ENCODE data around the gene ZNF407.

ZNF407 gene

DNA sequence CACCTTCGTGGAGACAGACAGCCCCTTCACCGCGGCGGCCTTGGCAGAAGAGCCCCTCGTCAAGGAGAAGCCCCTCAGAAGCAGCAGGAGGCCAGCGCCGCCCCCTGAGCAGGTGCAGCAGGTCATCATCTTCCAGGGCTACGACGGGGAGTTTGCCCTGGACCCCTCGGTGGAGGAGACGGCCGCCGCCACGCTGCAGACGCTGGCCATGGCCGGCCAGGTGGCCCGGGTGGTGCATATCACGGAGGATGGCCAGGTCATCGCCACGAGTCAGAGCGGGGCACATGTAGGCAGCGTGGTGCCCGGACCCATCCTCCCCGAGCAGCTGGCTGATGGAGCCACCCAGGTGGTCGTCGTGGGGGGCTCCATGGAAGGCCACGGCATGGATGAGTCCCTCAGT, 465.5 kb downstream of the ZNF407 start:
- DNase-seq = no peak

- DNase-seq = no peak
Measured at GRCh38 chr18:75063615-75064512, 466.2 kb downstream of the ZNF407 start.

- no peak for DNase-seq
Measured at GRCh38 chr18:75064513-75064905, 466.8 kb downstream of the ZNF407 start.

DNA sequence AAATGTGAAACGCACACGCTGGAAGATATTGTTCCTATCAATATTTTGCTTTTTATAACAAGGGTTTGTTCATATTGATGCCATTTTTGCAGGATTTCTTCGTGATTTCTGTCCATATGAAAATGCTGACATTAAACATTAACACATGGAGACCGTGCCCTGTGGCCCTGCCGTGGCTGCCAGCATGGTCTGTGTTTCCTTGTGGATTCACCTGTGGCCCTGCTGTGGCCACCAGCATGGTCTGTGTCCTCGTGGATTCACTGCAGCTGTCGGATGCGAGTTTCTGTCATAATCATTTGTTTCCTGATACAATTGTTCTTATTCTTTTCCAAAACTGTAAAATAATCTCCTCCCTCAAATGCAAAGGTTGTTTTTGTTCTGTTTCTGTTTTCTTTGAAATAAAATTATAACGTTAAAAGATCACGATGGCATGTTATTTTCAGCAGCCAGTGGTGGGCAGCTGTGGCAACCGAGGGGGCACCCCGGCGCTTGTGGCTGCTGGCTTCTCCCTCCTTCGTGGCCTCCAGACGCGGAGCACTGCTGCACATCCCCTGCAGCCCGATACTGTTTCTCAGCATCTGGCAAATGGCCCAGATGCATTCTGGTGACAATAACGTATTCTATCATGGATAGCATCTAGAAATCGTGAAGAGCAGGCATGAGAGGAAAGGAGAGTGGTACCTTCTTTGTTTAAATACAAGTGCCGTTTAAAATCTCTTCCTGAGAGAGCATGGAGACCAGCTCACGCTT, 467.8 kb downstream of the ZNF407 start:
- peak; percentile 18 for DNase-seq

- no peak for DNase-seq
Measured at GRCh38 chr18:75066021-75066880, 468.6 kb downstream of the ZNF407 start.

DNA sequence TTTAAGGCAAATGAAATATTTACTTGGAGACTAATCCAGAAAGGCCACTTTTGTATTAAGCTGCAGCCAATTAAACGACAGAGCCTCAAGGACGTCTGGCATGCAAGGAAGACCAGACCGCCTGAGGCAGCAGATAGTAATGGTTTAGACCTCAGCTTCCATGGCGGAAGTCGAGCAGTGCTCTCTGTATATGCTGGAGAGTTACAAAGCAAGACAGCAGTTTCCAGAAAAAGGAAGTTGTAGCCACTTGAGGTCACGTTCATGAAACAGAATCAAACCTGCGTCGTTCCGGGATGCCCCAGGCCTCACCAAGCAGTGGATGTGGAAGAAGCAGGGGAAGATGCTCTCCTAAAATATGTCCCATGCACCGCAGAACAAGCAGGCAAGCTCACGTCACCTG, 469.3 kb downstream of the ZNF407 start:
- DNase-seq = no peak

DNA sequence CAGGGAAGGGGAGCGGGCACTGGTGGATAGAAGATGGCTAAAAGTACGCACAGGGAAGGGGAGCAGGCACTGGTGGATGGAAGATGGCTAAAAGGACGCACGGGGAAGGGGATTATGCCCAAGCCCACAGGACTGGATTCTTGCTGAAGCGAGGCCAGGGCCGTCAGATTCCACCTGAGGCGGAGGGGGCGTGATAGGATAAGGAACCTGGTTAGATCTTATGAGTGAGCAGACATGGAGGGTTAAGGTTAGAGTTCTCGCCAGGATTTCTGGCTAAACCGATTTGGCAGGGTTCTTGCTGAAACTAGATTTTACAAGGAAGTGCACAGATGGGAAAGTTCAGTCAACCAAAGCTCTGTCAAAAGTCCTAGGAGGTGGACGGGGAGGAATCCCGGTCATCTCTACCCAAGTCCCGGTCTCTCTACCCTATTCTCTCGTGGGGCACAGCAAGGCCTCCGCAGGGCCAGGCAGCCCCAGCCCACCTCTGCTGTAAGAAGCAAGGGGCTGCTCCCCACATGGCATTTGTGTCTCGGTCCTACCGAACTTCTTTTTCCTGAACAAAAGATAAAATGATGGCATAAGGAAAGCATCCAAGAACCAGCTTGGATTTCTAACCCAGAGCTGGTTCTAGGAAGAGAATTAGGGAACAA, 470.5 kb downstream of the ZNF407 start:
- DNase-seq = no peak

GRCh38 chr18:75068682-75069435, 471.2 kb downstream of the ZNF407 start:
- DNase-seq = peak; percentile 6

GRCh38 chr18:75070235-75070624, 472.6 kb downstream of the ZNF407 start:
- DNase-seq = no peak

GRCh38 chr18:75070625-75071483, 473.2 kb downstream of the ZNF407 start:
- peak; percentile 81 for DNase-seq

GRCh38 chr18:75071484-75071785, 473.8 kb downstream of the ZNF407 start:
- no peak for DNase-seq

DNA sequence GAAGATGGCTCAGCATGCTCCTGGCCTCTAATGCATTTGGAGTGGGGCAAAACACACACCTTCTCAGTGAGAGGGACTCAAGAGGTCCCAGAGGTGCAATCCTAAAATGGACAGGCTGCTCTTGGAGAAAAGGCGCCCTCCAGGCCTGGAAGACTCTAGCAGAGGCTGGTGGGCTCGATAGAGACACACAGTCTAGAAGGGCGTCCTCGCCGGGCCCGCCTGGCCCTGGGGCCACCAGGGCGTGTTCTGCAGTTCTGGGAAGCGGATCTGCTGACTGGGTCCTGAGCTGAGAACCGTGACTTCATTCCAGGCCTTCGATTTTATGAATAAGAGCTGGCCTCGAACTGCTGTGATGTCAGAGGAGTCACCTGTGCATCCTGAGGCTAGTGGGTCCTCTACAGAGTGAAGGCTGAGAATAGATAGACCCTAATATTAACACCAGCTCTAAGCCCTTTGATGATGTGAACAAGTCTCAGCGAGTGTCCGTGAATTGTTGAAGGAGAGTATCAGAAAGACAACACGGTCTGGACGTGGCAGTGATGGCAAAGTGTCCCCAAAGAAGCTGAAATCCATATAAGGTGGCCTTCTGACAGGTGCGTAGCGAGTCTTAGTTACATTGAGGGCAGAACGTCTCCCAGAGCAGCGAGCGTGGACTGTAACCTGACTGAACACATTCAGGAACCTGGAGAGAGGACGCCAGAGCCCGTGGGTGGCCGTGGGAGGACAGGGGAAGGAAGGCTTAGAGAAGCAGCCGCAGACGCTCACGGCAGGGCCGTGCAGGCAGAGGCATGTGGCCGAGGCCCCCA, 474.4 kb downstream of the ZNF407 start:
- no peak for DNase-seq

DNA sequence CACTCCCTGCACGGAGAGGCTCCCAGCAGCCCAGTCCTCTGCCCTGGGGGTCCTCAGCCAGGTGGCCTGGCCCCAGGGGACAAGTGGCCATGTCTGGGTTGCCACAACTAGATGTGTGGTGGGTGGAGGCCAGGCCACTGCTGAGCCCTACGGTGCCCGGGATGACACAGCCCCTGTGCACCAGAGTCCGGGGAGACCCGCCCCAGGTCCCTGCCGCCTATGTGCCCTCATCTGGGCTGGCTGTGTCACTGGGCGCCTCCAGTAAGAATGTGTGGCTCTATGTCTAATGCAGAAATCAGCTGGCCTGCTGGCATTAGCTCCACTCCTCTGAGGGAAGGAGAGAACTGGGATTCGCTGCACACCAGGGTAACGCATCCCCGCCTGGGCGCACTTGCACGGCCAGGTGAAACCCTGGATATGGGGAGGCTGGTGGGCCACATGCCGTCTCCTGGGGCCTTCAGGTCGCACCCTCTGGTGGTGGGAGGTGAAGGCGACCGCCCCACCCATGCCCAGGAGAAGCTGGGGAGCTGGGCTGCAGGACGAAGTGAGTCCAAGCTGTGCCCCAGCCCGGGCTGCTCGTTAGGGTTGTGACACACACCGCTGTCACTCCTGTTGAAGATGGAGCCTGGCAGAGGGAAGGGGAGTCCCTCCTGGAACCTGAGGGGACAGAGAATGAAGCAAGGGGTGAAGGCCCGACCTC, 475.2 kb downstream of the ZNF407 start:
- DNase-seq = no peak

GRCh38 chr18:75073654-75074053, 476.0 kb downstream of the ZNF407 start:
- DNase-seq = no peak

- no peak for DNase-seq
Measured at GRCh38 chr18:75074196-75075015, 476.7 kb downstream of the ZNF407 start.

DNA sequence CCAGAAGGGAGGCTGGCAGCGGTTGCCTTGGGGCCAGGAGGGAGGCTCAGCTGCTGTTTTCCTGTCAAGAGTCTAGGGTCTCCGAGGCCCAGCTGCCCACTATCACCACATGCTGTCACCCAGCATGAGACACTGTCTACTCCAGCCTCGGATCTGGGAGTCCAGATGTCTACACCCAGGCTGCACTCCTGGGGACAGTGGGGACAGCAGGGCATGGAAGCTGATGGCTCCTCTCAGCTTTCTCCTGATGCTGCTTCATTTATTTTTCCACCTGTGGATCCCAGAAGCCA, 477.3 kb downstream of the ZNF407 start:
- DNase-seq = no peak

DNA sequence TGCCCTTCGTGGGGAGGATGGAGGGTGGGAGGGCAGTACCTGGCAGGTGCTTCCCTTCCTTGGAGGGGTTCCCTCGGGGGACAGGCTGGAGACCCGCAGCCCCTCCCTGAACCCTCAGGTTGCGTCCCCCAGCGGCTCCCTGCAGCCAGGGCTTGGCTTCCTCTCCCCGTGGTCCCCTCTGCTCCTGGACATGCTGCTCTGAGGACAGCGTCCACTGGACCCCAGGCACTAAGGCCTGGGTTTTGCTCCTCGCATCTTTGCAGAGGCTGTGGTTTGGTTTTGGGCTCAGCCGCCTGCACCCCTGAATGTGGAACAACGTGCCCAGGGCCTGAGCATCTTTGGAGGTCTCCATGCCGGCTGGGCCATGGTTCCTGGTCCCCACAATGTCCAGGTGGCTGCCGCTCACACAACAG, 477.8 kb downstream of the ZNF407 start:
- no peak for DNase-seq

GRCh38 chr18:75076286-75076685, 478.6 kb downstream of the ZNF407 start:
- no peak for DNase-seq

GRCh38 chr18:75081486-75081885, 483.8 kb downstream of the ZNF407 start:
- DNase-seq = no peak

Data from fibroblast of skin of right biceps (primary cell).